Nephron progenitor cell (in vitro differentiated cells): Measurements from ENCODE around the gene ZBTB45.
"Not testable (repeated sequence)": the region's sequence is repeated elsewhere in the genome, so short reads cannot be mapped to it uniquely, and the experiment has no call there.

Experiments
- DNase-seq: peaks from one replicate; pipeline ENCODE4 v3.0.0; 2021
- H3K27ac Mint-ChIP-seq: 2 replicates; pipeline ENCODE4 v1.8.0; 2021; ENCODE audit warnings: mild to moderate bottlenecking, moderate library complexity, mixed read lengths
- H3K27me3 Mint-ChIP-seq: 2 replicates; pipeline ENCODE4 v1.8.0; 2021; ENCODE audit warnings: mild to moderate bottlenecking, low read depth, mixed read lengths; ENCODE audit not compliant: poor library complexity
- H3K36me3 Mint-ChIP-seq: 2 replicates; pipeline ENCODE4 v1.8.0; 2021; ENCODE audit warnings: low read depth, mixed read lengths
- H3K4me1 Mint-ChIP-seq: 2 replicates; pipeline ENCODE4 v1.8.0; 2021; ENCODE audit warnings: mixed read lengths
- H3K4me3 Mint-ChIP-seq: 2 replicates; pipeline ENCODE4 v1.8.0; 2021; ENCODE audit warnings: mild to moderate bottlenecking, moderate library complexity, mixed read lengths
- H3K9me3 Mint-ChIP-seq: 2 replicates; pipeline ENCODE4 v1.8.0; 2021; ENCODE audit warnings: mild to moderate bottlenecking, moderate library complexity, mixed read lengths
- CTCF ChIP-seq: fragments of 200-600 bp; sonication (generic); IDR thresholded peaks from 2 replicates; pipeline ENCODE4 v1.5.0; 2021; ENCODE audit warnings: antibody characterized with exemption

The ZBTB45 gene

GRCh38 chr19:58513213-58513693, 6.4 kb downstream of the ZBTB45 start:
- no peak overlapping the region for H3K4me3 Mint-ChIP-seq
- TF ChIP-seq CTCF = no peak
- peaks cover 6% of the 10 kb centered on the region for H3K27me3 Mint-ChIP-seq
- H3K27ac Mint-ChIP-seq = no peak overlapping the region
- H3K36me3 Mint-ChIP-seq = peaks cover 13% of the 10 kb centered on the region
- peaks cover 3% of the 10 kb centered on the region for H3K9me3 Mint-ChIP-seq
- DNase-seq = no peak
- H3K4me1 Mint-ChIP-seq = peaks cover 43% of the 10 kb centered on the region

- Mint-ChIP-seq H3K9me3 (peaks cover 14% of the 10 kb centered on the region), H3K4me3 (no peak within 1 kb of the TSS), H3K27ac (no peak within 1 kb of the TSS), H3K36me3 (peaks cover 24% of the 10 kb centered on the region), H3K4me1 (peaks cover 35% of the 10 kb centered on the region), H3K27me3 (peaks cover 6% of the 10 kb centered on the region)
- no peak for DNase-seq
- no peak for TF ChIP-seq CTCF
Measured at GRCh38 chr19:58511353-58512208, 8.0 kb downstream of the ZBTB45 start, which contains the start of gene SLC27A5. Gene SLC27A5 (minus strand): TSS chr19:58511992. CDS start chr19:58511955, 37 bp downstream.

GRCh38 chr19:58510084-58510862, 9.3 kb downstream of the ZBTB45 start:
- Mint-ChIP-seq H3K27me3 (peaks cover 6% of the 10 kb centered on the region), H3K27ac (peak overlapping the region; percentile 58), H3K4me1 (peaks cover 24% of the 10 kb centered on the region), H3K9me3 (peaks cover 18% of the 10 kb centered on the region), H3K4me3 (no peak overlapping the region), H3K36me3 (peaks cover 22% of the 10 kb centered on the region)
- no peak for DNase-seq
- TF ChIP-seq CTCF = no peak

GRCh38 chr19:58509731-58510083, 9.9 kb downstream of the ZBTB45 start:
- peaks cover 19% of the 10 kb centered on the region for H3K4me1 Mint-ChIP-seq
- H3K27me3 Mint-ChIP-seq = peaks cover 6% of the 10 kb centered on the region
- H3K9me3 Mint-ChIP-seq = peaks cover 18% of the 10 kb centered on the region
- no peak for TF ChIP-seq CTCF
- H3K27ac Mint-ChIP-seq = peak overlapping the region; percentile 58
- no peak for DNase-seq
- peaks cover 22% of the 10 kb centered on the region for H3K36me3 Mint-ChIP-seq
- no peak overlapping the region for H3K4me3 Mint-ChIP-seq

GRCh38 chr19:58507602-58508223, 11.9 kb downstream of the ZBTB45 start:
- not testable (repeated sequence) for DNase-seq, H3K4me3 Mint-ChIP-seq, H3K27ac Mint-ChIP-seq
- Mint-ChIP-seq H3K4me1 (peaks cover 11% of the 10 kb centered on the region), H3K27me3 (peaks cover 11% of the 10 kb centered on the region), H3K36me3 (peaks cover 22% of the 10 kb centered on the region), H3K9me3 (peaks cover 25% of the 10 kb centered on the region)

- no peak for DNase-seq
- peaks cover 8% of the 10 kb centered on the region for H3K27me3 Mint-ChIP-seq
- H3K36me3 Mint-ChIP-seq = peaks cover 5% of the 10 kb centered on the region
- TF ChIP-seq CTCF = no peak
- H3K9me3 Mint-ChIP-seq = peaks cover 7% of the 10 kb centered on the region
- no peak overlapping the region for H3K27ac Mint-ChIP-seq
- H3K4me1 Mint-ChIP-seq = peaks cover 26% of the 10 kb centered on the region
- H3K4me3 Mint-ChIP-seq = peak overlapping the region; percentile 93
Measured at GRCh38 chr19:58500242-58500641, 19.4 kb downstream of the ZBTB45 start.
